Activated naive CD4-positive, alpha-beta T cell (primary cell): ENCODE results near the gene SLC26A2.
"Not testable (repeated sequence)": the region's sequence is repeated elsewhere in the genome, so short reads cannot be mapped to it uniquely, and the experiment has no call there.

Source experiments
- DNase-seq, 4 experiments: peaks; one replicate each; lab custom pipeline; 2025; lab: John Stamatoyannopoulos, UW

The SLC26A2 gene

GRCh38 chr5:149936700-149937091 lies 23.9 kb upstream of the SLC26A2 start:
- no peak for DNase-seq

DNA sequence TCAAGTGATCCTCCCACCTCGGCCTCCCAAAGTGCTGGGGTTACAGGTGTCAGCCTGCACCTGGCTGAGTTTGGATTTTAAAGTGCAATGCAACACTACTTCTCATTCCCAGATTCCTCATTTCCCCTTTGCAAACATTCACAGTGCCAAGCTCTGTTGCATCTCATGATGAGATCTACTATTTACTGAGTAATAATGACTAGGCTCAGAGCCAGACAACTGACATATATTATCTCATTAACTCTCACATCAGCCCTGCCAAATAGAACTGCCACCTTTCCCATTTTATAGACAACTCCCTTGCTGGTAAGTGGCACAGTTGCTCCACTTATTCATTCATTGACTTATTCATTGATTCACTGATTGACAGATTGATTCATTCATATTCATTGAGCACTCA lies 22.9 kb upstream of the SLC26A2 start:
- no peak for DNase-seq

- DNase-seq: no peak
These were observed 22.3 kb upstream of the SLC26A2 start for GRCh38 chr5:149938279-149938678.

DNA sequence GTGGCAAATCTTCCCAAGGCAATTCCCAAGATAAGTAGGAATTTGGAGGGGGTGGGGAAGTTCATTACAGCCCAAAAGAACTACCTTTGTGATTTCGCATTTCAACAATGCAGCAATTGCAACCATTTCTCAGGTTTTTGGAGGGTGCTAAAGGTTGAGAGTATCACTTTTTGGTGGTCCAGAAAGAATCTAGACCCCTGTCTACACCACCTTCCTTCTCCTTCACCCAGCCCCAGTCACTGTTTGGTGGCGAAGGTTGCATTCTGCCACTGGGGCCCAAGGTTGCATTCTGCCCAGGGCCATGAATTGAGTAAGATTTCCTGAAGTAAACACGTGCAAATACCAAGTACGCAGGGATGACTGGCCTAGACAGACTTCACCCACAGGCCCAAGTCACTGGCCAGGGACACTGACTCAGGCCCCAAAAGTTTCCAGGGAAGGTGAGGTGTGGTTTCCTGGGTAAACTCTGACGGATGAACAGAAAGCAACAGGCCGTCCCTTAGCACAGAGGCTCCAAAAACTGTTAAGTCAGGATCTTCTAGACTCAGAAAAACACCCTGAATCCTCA lies 21.7 kb upstream of the SLC26A2 start:
- no peak for DNase-seq

DNA sequence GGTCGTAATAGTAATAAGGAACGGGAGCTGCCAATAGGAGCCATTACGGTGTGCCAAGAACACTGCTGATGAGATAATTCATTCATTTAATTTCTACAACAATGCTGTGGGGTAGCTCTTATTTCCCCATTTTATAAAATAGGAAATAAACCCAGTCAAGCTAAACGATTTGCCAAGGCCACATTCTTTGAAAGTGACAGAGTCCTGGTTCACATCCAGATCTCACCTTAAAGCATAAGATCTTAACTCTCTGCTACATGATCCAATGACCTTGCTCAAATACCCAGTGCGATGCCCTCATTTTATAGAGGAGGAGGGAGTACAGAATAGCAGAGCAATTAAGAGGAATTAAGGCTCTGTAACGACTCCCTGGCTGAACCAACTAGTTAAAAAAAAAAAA lies 21.0 kb upstream of the SLC26A2 start:
- no peak for DNase-seq

DNA sequence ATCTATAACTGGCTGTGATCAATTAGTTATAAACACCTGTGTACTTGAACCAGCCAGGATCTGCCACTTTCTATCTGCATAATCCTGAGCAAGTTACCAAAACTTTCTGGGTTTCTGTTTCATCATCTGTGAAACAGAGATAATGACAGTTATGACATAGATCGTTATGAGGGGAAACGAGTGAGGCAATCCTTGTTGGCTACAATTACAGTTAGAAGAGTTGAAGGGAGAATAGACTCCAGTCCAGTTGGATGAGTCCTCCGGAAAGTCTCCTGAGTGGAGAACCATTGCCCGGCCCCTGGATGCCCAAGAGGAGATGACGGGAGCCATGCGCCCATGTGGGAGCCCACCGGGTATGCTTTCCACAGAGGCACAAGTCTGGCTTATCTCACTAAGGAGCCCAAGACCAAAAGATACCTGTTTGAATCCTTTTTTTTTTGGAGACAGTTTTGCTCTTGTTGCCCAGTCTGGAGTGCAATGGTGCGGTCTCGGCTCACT lies 20.4 kb upstream of the SLC26A2 start:
- no peak for DNase-seq

DNA sequence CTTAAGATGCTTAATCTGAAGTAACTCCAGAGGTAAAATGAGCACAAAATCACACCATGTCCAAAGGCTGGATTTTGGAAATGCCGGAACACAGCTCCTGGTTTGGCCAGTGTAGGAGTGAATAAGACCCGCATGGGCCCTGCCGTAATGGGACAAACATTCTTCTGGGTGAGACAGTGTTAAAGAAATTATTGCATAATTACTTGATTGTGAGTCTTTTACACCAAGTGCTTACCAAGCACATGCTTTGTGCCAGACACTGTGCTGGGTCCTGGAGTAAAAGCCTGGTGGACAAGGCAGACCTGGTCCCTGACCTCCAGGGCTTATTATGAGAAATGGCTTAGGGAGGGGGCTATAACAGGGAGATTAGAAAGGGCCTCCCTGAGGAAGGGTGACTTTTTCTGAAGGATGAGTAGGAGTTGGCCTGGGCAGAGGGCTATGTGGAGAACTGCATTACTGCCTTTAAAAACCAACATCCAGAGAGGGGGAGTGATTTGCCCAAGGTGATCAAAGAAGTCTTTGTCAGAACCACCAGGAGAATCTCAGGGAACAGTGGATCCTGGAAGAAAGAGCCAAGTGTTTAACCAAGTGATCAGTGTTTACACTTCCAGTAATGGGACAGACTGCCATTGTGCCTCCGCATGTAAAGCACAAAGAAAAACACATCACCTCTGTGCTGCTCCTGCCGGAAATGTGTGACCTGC lies 19.5 kb upstream of the SLC26A2 start:
- DNase-seq: no peak

GRCh38 chr5:149941795-149942194 lies 18.8 kb upstream of the SLC26A2 start:
- no peak for DNase-seq

DNA sequence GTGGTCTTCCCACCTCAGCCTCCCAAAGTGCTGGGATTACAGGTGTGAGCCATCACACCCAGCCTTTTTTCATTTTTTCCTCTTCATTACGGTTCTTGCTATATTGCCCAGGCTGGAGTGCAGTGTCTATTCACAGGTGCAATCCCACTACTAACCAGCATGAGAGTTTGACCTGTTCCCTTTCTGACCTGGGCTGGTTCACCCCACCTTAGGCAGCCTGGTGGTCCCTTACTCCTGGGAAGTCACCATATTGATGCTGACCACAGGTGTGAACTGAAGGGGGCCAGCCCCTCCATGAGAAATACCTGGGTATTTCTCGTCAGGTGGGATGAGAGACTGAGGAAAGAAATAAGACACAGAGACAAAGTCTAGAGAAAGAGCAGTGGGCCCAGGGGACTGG lies 18.4 kb upstream of the SLC26A2 start:
- DNase-seq: no peak

DNA sequence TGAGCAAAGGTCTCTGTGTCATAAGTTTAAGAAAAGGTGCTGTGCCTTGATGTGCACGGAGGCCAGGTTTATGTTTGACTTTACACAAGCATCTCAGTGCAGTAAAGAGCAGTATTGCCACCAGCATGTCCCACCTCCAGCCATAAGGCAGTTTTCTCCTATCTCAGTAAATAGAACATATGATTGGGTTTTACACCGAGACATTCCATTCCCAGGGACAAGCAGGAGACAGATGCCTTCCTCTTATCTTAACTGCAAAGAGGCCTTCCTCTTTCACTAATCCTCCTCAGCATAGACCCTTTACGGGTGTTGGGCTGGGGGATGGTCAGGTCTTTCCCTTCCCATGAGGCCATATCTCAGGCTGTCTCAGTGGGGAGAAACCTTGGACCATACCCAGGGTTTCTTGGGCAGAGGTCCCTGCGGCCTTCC lies 17.8 kb upstream of the SLC26A2 start:
- DNase-seq: not testable (repeated sequence)

DNA sequence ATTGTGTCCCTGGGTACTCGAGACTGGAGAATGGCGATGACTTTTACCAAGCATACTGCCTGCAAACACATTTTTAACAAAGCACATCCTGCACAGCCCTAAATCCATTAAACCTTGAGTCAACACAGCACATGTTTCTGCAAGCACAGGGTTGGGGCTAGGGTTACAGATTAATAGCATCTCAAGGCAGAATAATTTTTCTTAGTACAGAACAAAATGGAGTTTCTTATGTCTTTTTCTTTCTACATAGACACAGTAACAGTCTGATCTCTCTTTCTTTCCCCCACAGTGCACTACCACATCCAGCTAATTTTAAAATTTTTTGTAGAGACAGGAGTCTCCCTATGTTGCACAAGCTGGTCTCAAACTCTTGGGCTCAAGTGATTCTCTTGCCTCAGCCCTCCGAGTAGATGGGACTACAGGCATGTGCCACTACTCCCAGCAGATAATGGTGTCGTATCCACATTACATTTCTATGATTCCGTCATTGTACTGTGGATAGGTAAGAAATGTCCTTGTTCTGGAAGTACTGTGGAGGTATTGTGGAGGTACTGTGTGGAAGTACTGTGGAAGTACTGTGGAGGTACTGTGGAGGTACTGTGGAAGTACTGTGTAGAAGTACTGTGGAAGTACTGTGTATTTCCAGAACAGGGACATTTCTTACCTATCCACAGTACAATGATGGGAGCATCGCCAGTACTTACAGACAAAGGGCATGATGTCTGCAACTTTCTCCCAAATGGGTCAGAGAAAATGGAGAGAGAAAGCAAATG lies 17.2 kb upstream of the SLC26A2 start:
- not testable (repeated sequence) for DNase-seq

- no peak for DNase-seq
These were observed 15.9 kb upstream of the SLC26A2 start, which contains the start of gene PDE6A for GRCh38 chr5:149944666-149945065. Gene PDE6A, minus strand, starts transcription at chr5:149944793. Its CDS starts 120 bp downstream, at chr5:149944673.

GRCh38 chr5:149946118-149946517 lies 14.4 kb upstream of the SLC26A2 start:
- no peak for DNase-seq

DNA sequence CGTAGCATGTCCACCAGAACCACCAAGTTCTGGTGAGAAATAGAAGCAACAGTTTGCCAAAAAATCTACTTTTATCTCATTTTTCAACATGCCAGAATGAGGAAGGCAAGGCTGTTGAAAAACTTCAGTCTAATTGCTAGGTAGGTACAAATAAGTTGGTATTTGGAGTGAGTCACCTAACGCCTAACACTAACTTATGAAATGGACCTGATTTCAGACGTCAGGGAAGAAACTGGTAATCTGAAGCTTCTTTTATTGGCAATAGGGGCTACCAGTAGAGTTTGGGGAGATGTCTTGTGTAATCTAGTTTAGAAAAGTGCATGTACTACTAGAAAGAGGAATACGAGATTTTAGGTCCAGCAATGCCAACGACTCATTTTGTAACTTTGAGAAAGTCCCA lies 11.6 kb upstream of the SLC26A2 start:
- DNase-seq: no peak

DNA sequence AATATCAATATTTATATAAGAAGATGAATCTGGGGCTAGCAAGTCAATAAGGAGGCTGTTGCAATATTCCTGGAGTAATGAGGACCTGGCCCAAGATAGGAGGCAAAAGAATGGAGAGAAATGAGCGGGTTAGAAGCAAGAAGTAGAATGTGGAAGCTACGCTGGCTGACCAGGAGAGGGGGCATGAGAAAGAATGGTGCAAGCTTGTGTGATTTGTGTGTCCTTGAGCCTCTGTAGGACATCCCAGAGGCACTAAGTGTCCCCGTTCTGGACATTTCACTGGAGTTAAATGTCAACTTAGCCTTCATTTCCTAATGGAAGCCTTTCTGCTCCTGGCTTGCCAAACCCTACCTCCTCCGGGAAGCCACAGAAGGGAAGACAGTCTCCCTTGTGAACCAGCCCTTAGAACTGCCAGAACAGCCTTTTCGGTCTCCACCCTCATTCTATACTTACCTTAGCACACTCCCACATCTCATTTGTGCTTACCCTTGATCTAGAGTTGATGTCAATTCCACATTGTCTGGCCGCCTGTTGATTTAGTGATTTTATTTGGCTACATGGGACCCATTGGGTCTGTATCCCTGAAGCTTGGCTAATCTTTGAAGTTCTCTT lies 9.3 kb upstream of the SLC26A2 start:
- DNase-seq: no peak

GRCh38 chr5:149953436-149954121 lies 7.0 kb upstream of the SLC26A2 start:
- DNase-seq: no peak

DNA sequence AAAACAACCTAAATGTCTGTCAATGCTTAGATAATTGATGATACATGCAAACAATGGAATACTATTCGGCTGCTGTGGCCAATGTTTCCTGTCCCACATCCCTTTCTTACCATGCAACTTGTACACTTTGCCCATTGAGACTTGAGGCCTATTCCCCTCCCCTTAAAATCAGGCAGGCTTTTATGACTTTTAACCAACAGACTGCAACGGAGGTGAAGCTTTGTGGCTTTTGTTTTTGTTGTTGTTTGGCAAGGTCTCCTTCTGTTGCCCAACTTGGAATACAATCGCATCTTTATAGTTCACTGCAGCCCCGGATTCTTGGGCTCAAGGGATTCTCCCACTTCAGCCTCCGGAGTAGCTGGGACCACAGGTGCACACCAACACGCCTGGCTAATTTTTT lies 5.8 kb upstream of the SLC26A2 start:
- no peak for DNase-seq

DNA sequence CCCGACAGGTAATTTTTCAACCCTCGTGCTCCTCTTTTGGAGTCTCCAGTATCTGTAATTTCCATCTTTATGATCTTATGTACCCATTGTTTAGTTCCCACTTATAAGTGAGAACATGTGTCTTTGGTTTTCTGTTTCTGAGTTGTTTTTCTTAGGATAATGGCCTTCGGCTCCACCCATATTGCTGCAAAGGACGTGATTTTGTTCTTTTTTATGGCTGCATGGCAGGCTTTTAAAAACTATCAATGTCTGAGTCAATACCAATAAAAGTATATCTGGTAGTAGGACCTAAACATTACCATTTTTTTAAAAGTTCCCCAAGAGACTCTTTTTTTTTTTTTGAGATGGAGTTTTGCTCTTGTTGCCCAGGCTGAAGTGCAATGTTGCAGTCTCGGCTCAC lies 3.9 kb upstream of the SLC26A2 start:
- DNase-seq: no peak

GRCh38 chr5:149957855-149958254 lies 2.7 kb upstream of the SLC26A2 start:
- no peak for DNase-seq

GRCh38 chr5:149959406-149960236 lies 937 bp upstream of the SLC26A2 start:
- DNase-seq: no peak

GRCh38 chr5:149961186-149961685 lies 678 bp downstream of the SLC26A2 start:
- no peak for DNase-seq
